ENCODE measurements around the gene RIPOR1. TPM values are rescaled to one million over a fixed set of nuclear protein-coding genes. Genes with fewer than 3 reads are reported as not detected.

Gene RIPOR1
- total RNA-seq, 1 experiment from 2014 or later: 82.2 TPM

DNA sequence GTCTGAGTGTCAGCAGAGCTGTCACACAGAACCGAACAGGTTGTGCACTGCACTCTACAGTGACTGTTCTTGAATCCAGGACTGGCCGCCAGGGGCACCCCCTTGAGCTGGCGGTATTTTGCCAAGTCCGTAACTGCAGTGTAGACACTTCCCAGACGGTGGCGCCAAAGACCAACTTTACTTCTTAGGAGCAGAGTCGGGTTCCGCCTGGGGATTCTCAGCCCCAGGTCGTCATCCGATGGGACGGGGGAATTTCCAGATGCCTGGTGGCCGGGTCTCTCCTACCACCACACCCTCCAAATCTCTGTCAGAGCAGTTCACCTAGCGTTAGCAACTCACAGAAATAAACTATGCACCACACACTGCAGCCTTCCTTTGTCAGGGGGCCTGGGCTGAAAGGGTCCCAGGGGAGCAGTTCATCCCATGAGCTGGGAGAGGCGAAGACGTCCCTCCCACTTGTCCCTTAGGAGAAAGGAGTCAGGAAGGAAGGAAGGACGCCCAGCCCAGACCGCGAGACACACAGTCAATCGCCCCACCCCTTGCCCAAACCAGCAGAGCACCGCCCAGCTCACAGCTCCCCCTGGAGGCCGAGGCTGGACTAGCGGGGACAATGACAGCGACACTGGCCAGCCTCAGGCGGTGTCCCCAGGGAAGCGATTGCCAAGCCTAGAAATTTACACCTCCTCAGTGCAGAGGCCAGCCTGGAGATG is 7.4 kb upstream of the RIPOR1 start:
- Histone ChIP-seq H3K36me3 (ENCODE audit: control insufficient read depth, insufficient read depth, low read length) (no peaks in the 10 kb centered on the region), H3K4me1 (ENCODE audit: control insufficient read depth, insufficient read depth, low read length) (no peaks in the 10 kb centered on the region; the same call in 1 of the 2 replicates), H3K27ac (ENCODE audit: low read length) (peak overlapping the region; percentile 85), H3K9me3 (ENCODE audit: control insufficient read depth, insufficient read depth, low read depth, low read length) (no peaks in the 10 kb centered on the region), H3K27me3 (ENCODE audit: control insufficient read depth, insufficient read depth, low read length) (no peaks in the 10 kb centered on the region), H3K4me3 (ENCODE audit: low read depth in 2 of 2, low read length in 2 of 2) (peak overlapping the region; percentile 52 to 72)
- CTCF ChIA-PET: interaction anchor here (0.6 to 2.1 kb wide), 16 partner anchors 11 to 519 kb away, joined by 3 to 11 read pairs (median 5); partner anchors contain the start of genes ACD and ATP6V0D1
- intact Hi-C loops (cut with micrococcal nuclease; ENCODE audit: unreplicated experiment) (no loop called here), in situ Hi-C loops (cut with HindIII; ENCODE audit: low pct_unique_long_range_greater_than_20kb, low sequenced_read_pairs) (no loop called here)
- POLR2A ChIA-PET: no interaction called here
- DNase-seq (ENCODE audit: low read depth, low spot score): peak; percentile 85
- no TSS peak for BruUV-seq (replicated peaks)
- peak; percentile 96 for ATAC-seq
- TF ChIP-seq TCF7L2 (IDR thresholded peaks at IDR 0.05; ENCODE audit: low read depth, low read length) (no peak), SIN3A (IDR thresholded peaks at IDR 0.05; ENCODE audit: borderline replicate concordance, insufficient read depth, low read depth, low read length) (no peak; the same call in 1 of the 2 replicates), POLR2AphosphoS5 (IDR thresholded peaks at IDR 0.05; ENCODE audit: low read depth, low read length) (peak; percentile 71)
- TF ChIP-seq, protein P1, sequence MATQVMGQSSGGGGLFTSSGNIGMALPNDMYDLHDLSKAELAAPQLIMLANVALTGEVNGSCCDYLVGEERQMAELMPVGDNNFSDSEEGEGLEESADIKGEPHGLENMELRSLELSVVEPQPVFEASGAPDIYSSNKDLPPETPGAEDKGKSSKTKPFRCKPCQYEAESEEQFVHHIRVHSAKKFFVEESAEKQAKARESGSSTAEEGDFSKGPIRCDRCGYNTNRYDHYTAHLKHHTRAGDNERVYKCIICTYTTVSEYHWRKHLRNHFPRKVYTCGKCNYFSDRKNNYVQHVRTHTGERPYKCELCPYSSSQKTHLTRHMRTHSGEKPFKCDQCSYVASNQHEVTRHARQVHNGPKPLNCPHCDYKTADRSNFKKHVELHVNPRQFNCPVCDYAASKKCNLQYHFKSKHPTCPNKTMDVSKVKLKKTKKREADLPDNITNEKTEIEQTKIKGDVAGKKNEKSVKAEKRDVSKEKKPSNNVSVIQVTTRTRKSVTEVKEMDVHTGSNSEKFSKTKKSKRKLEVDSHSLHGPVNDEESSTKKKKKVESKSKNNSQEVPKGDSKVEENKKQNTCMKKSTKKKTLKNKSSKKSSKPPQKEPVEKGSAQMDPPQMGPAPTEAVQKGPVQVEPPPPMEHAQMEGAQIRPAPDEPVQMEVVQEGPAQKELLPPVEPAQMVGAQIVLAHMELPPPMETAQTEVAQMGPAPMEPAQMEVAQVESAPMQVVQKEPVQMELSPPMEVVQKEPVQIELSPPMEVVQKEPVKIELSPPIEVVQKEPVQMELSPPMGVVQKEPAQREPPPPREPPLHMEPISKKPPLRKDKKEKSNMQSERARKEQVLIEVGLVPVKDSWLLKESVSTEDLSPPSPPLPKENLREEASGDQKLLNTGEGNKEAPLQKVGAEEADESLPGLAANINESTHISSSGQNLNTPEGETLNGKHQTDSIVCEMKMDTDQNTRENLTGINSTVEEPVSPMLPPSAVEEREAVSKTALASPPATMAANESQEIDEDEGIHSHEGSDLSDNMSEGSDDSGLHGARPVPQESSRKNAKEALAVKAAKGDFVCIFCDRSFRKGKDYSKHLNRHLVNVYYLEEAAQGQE (IDR thresholded peaks at IDR 0.05; ENCODE audit: insufficient read depth in 1 of 2, low read depth in 2 of 2, low read length in 1 of 2): no peak
- TF ChIP-seq, protein P2, sequence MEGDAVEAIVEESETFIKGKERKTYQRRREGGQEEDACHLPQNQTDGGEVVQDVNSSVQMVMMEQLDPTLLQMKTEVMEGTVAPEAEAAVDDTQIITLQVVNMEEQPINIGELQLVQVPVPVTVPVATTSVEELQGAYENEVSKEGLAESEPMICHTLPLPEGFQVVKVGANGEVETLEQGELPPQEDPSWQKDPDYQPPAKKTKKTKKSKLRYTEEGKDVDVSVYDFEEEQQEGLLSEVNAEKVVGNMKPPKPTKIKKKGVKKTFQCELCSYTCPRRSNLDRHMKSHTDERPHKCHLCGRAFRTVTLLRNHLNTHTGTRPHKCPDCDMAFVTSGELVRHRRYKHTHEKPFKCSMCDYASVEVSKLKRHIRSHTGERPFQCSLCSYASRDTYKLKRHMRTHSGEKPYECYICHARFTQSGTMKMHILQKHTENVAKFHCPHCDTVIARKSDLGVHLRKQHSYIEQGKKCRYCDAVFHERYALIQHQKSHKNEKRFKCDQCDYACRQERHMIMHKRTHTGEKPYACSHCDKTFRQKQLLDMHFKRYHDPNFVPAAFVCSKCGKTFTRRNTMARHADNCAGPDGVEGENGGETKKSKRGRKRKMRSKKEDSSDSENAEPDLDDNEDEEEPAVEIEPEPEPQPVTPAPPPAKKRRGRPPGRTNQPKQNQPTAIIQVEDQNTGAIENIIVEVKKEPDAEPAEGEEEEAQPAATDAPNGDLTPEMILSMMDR (IDR thresholded peaks at IDR 0.05): peak; percentile 94

DNA sequence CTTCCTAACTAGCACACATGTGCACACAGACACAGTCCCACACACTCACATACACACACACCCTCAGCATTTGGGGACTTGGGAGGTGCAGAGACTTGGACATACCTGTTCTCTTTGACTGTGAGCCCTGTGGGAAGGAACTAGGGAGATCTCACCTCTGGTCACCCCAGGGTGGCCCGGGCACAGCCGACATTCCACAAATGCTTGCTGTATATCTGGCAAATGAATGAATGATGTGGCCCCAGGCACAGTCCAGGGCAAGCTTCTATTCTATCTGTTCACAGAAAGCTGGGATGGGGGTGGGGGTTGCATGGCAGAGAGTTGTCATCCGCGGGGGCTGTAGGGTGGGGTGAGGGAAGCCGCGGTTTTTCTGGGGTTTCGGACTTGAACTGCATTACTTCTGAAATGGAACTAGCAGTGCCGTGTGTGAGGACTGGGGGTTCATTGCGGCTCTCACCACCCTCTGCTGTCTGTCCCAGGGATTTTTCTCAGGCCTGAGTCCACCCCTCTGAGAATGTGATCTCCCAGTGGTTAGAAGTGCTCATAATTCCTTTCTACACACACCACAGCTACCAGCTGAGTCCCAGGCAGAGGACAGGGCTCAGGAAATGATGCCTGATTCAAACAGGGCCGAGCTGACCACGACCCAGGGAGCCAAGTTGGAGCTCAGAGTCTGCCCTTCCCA is 3.3 kb upstream of the RIPOR1 start:
- Histone ChIP-seq H3K27ac (ENCODE audit: low read length) (no peak overlapping the region), H3K4me3 (ENCODE audit: low read depth in 2 of 2, low read length in 2 of 2) (no peak overlapping the region), H3K4me1 (ENCODE audit: control insufficient read depth, insufficient read depth, low read length) (peaks cover 9% of the 10 kb centered on the region), H3K9me3 (ENCODE audit: control insufficient read depth, insufficient read depth, low read depth, low read length) (no peaks in the 10 kb centered on the region), H3K36me3 (ENCODE audit: control insufficient read depth, insufficient read depth, low read length) (no peaks in the 10 kb centered on the region; the same call in 1 of the 2 replicates), H3K27me3 (ENCODE audit: control insufficient read depth, insufficient read depth, low read length) (no peaks in the 10 kb centered on the region)
- no peak for ATAC-seq
- TF ChIP-seq, protein P2 (IDR thresholded peaks at IDR 0.05): no peak
- TF ChIP-seq TCF7L2 (IDR thresholded peaks at IDR 0.05; ENCODE audit: low read depth, low read length) (no peak), POLR2AphosphoS5 (IDR thresholded peaks at IDR 0.05; ENCODE audit: low read depth, low read length) (no peak), SIN3A (IDR thresholded peaks at IDR 0.05; ENCODE audit: borderline replicate concordance, insufficient read depth, low read depth, low read length) (no peak)
- TF ChIP-seq, protein P1 (IDR thresholded peaks at IDR 0.05; ENCODE audit: insufficient read depth in 1 of 2, low read depth in 2 of 2, low read length in 1 of 2): no peak
- BruUV-seq (replicated peaks): no TSS peak
- DNase-seq (ENCODE audit: low read depth, low spot score): no peak
- ChIA-PET POLR2A (no interaction called here), CTCF (interaction anchor here (0.5 to 0.6 kb wide), 2 partner anchors 19 to 22 kb away, joined by 3 to 6 read pairs; no protein-coding TSS in a partner anchor)
- intact Hi-C loops (cut with micrococcal nuclease; ENCODE audit: unreplicated experiment): no loop called here
- in situ Hi-C loops (cut with HindIII; ENCODE audit: low pct_unique_long_range_greater_than_20kb, low sequenced_read_pairs): no loop called here
